H1 (cell line): Measurements from ENCODE around the gene BCL2. TPM values are rescaled to one million over a fixed set of nuclear protein-coding genes. Genes with fewer than 3 reads are reported as not detected.

Experiments
- CTCF ChIA-PET: fragments of 300-600 bp; sonication (Branson Sonifier 250); formaldehyde crosslinking; loops from one replicate; lab custom pipeline; 2021; ENCODE audit not compliant: partially characterized antibody; lab: Charles Lee
- POLR2A ChIA-PET: fragments of 300-600 bp; sonication (Branson Sonifier 250); formaldehyde crosslinking; loops from one replicate; lab custom pipeline; 2021; ENCODE audit warnings: inconsistent platforms; ENCODE audit not compliant: partially characterized antibody; lab: Charles Lee
- DNase-seq, 2 experiments: peaks; one replicate each; pipeline versions ENCODE4 v3.0.0 to v3.0.0-alpha.2; 2010 to 2022; ENCODE audit warnings: low spot score in 2 of 2, low read depth in 1 of 2, mixed read lengths in 1 of 2
- FAIRE-seq: peaks from 2 replicates; lab custom pipeline; 2011; peaks lifted over from hg19 to GRCh38; lab: Jason Lieb, UNC
- H2AFZ ChIP-seq: 2 replicates; pipeline ENCODE4 v1.8.1; 2012; ENCODE audit warnings: low read length, inconsistent platforms
- H2AK5ac ChIP-seq: 2 replicates; pipeline ENCODE4 v1.6.1; 2013; ENCODE audit warnings: low read depth, low read length
- H2BK120ac ChIP-seq: replicated peaks from 2 replicates; pipeline ENCODE3; 2013; ENCODE audit warnings: low read depth, low read length, inconsistent platforms
- H2BK12ac ChIP-seq: 2 replicates; pipeline ENCODE4 v1.6.1; 2013; ENCODE audit warnings: low read depth, low read length
- H2BK15ac ChIP-seq: 2 replicates; pipeline ENCODE4 v1.6.1; 2013; ENCODE audit warnings: low read length
- H2BK20ac ChIP-seq: 2 replicates; pipeline ENCODE4 v1.6.1; 2013; ENCODE audit warnings: low read length
- H2BK5ac ChIP-seq: 2 replicates; pipeline ENCODE4 v1.6.1; 2013; ENCODE audit warnings: low read depth, low read length
- H3K14ac ChIP-seq: 2 replicates; pipeline ENCODE4 v1.6.1; 2013; ENCODE audit warnings: inconsistent platforms; ENCODE audit not compliant: insufficient read length
- H3K18ac ChIP-seq: 2 replicates; pipeline ENCODE4 v1.6.1; 2013; ENCODE audit warnings: low read length; ENCODE audit errors: extremely low read depth
- H3K23ac ChIP-seq: 2 replicates; pipeline ENCODE4 v1.6.1; 2013; ENCODE audit warnings: inconsistent platforms; ENCODE audit not compliant: insufficient read length
- H3K23me2 ChIP-seq: 2 replicates; pipeline ENCODE4 v1.6.1; 2013; ENCODE audit warnings: low read depth, low read length
- H3K27ac ChIP-seq: 2 replicates; pipeline ENCODE4 v1.6.1; 2011; ENCODE audit warnings: low read depth, low read length, inconsistent platforms
- H3K27me3 ChIP-seq, 4 experiments: replicated peaks in 1 of 4; 1 replicate in 1 of 4; 2 replicates in 3 of 4; pipeline versions ENCODE4 v1.6.1 to v1.8.1; 2011 to 2013; ENCODE audit warnings: low read length in 3 of 4, mild to moderate bottlenecking in 3 of 4, inconsistent platforms in 2 of 4, mixed read lengths in 2 of 4, moderate library complexity in 1 of 4; ENCODE audit not compliant: control insufficient read depth in 3 of 4, insufficient read depth in 3 of 4; ENCODE audit errors: extremely low read depth in 1 of 4
- H3K36me3 ChIP-seq, 4 experiments: 2 replicates each; pipeline versions ENCODE4 v1.6.1 to v1.8.1; 2011 to 2013; ENCODE audit warnings: mild to moderate bottlenecking in 4 of 4, low read length in 3 of 4, moderate library complexity in 2 of 4, control low read depth in 1 of 4, inconsistent platforms in 1 of 4; ENCODE audit not compliant: insufficient read depth in 4 of 4, control insufficient read depth in 2 of 4
- H3K4ac ChIP-seq: replicated peaks from 2 replicates; pipeline ENCODE3; 2013; ENCODE audit warnings: low read length, low read depth, mixed read lengths, inconsistent platforms; ENCODE audit not compliant: insufficient read length
- H3K4me1 ChIP-seq, 4 experiments: replicated peaks in 1 of 4; 1 replicate in 1 of 4; 2 replicates in 3 of 4; pipeline versions ENCODE4 v1.6.1 to v1.8.1; 2011 to 2013; ENCODE audit warnings: low read length in 3 of 4, inconsistent platforms in 2 of 4, mixed read lengths in 1 of 4; ENCODE audit not compliant: insufficient read depth in 4 of 4, control insufficient read depth in 3 of 4
- H3K4me2 ChIP-seq, 2 experiments: 2 replicates each; pipeline versions ENCODE4 v1.6.1 to v1.8.1; 2011 to 2013; ENCODE audit warnings: low read depth in 2 of 2, low read length in 2 of 2, control low read depth in 1 of 2, inconsistent platforms in 1 of 2, mild to moderate bottlenecking in 1 of 2; ENCODE audit not compliant: insufficient read depth in 1 of 2
- H3K4me3 ChIP-seq, 4 experiments: fragments of 200-600, 300-600 bp in 1 of 4; sonication (generic), shearing (Covaris generic), sonication (Bioruptor Twin) in 1 of 4; 2 replicates each; pipeline versions ENCODE4 v1.5.1 to v1.8.1; 2011 to 2016; ENCODE audit warnings: low read length in 4 of 4, low read depth in 3 of 4, control low read depth in 2 of 4, inconsistent platforms in 2 of 4, mild to moderate bottlenecking in 2 of 4, mixed read lengths in 1 of 4, moderate library complexity in 1 of 4; ENCODE audit not compliant: insufficient read depth in 2 of 4; ENCODE audit errors: extremely low read depth in 1 of 4
- H3K56ac ChIP-seq: replicated peaks from 2 replicates; pipeline ENCODE3; 2013; ENCODE audit warnings: low read depth, mild to moderate bottlenecking, mixed read lengths, low read length, inconsistent platforms; ENCODE audit not compliant: insufficient read length
- H3K79me1 ChIP-seq: 2 replicates; pipeline ENCODE4 v1.6.1; 2013; ENCODE audit warnings: low read depth, low read length, control low read depth
- H3K79me2 ChIP-seq, 2 experiments: 2 replicates each; pipeline versions ENCODE4 v1.6.1 to v1.8.1; 2012 to 2013; ENCODE audit warnings: low read length in 2 of 2, mild to moderate bottlenecking in 2 of 2, inconsistent platforms in 1 of 2; ENCODE audit not compliant: insufficient read depth in 2 of 2, control insufficient read depth in 1 of 2
- H3K9ac ChIP-seq, 4 experiments: replicated peaks in 1 of 4; 1 replicate in 1 of 4; 2 replicates in 3 of 4; pipeline versions ENCODE4 v1.6.1 to v1.8.1; 2011 to 2013; ENCODE audit warnings: low read depth in 3 of 4, low read length in 3 of 4, control low read depth in 2 of 4, mild to moderate bottlenecking in 2 of 4, moderate library complexity in 2 of 4, inconsistent platforms in 1 of 4; ENCODE audit errors: extremely low read depth in 1 of 4
- H3K9me3 ChIP-seq, 2 experiments: 2 replicates each; pipeline versions ENCODE4 v1.6.1 to v1.8.1; 2012 to 2013; ENCODE audit warnings: mild to moderate bottlenecking in 2 of 2, moderate library complexity in 2 of 2, control low read depth in 1 of 2, inconsistent platforms in 1 of 2, low read depth in 1 of 2, low read length in 1 of 2, mixed read lengths in 1 of 2; ENCODE audit not compliant: insufficient read depth in 2 of 2
- H4K20me1 ChIP-seq, 2 experiments: replicated peaks in 1 of 2; 2 replicates each; pipeline versions ENCODE3 to v1.8.1; 2011 to 2013; ENCODE audit warnings: inconsistent platforms in 2 of 2, low read length in 2 of 2, mild to moderate bottlenecking in 1 of 2; ENCODE audit not compliant: insufficient read depth in 2 of 2, control insufficient read depth in 1 of 2
- H4K5ac ChIP-seq: 2 replicates; pipeline ENCODE4 v1.6.1; 2013; ENCODE audit warnings: low read length, low read depth, mixed read lengths, inconsistent platforms; ENCODE audit not compliant: insufficient read length
- H4K8ac ChIP-seq: 2 replicates; pipeline ENCODE4 v1.8.0; 2013; ENCODE audit warnings: mild to moderate bottlenecking, moderate library complexity, low read length, inconsistent platforms; ENCODE audit not compliant: insufficient read depth; ENCODE audit errors: extremely low read depth
- H4K91ac ChIP-seq: replicated peaks from 2 replicates; pipeline ENCODE3; 2013; ENCODE audit warnings: low read length, mixed read lengths, inconsistent platforms; ENCODE audit not compliant: insufficient read length
- CBX5 ChIP-seq: fragments of 300-800, 300-1000 bp; sonication (generic); IDR thresholded peaks from 2 replicates; pipeline ENCODE4 v1.7.1; 2016; ENCODE audit warnings: antibody characterized with exemption, low read length, low read depth
- CREB1 ChIP-seq: IDR thresholded peaks from 2 replicates; pipeline ENCODE4 v1.6.1; 2012; ENCODE audit warnings: inconsistent platforms
- FOSL1 ChIP-seq: IDR thresholded peaks from 2 replicates; pipeline ENCODE4 v1.6.1; 2011; ENCODE audit warnings: mild to moderate bottlenecking, low read depth, low read length, moderate library complexity; ENCODE audit not compliant: insufficient read depth
- GTF2F1 ChIP-seq: IDR thresholded peaks from 2 replicates; pipeline ENCODE4 v1.6.1; 2012; ENCODE audit warnings: low read depth, low read length, improper control_type of control experiment, borderline replicate concordance
- MAFK ChIP-seq: IDR thresholded peaks from 2 replicates; pipeline ENCODE4 v1.6.1; 2012; ENCODE audit warnings: low read depth, mild to moderate bottlenecking, improper control_type of control experiment, low read length
- RXRA ChIP-seq: IDR thresholded peaks from 2 replicates; pipeline ENCODE4 v1.6.1; 2011; ENCODE audit warnings: low read depth, mild to moderate bottlenecking, low read length, moderate library complexity; ENCODE audit not compliant: insufficient read depth
- SIRT6 ChIP-seq: IDR thresholded peaks from one replicate; pipeline ENCODE4 v1.7.1; 2012; ENCODE audit warnings: low read length, inconsistent platforms
- TCF12 ChIP-seq: IDR thresholded peaks from 2 replicates; pipeline ENCODE4 v1.6.1; 2011; ENCODE audit warnings: low read depth, mild to moderate bottlenecking, low read length
- WGBS, 2 experiments: shearing (Covaris generic) in 1 of 2; methylation state at CpG; one replicate each; pipeline versions ENCODE4 v1.1.6 to v1.1.7; 2013 to 2015; ENCODE audit warnings: low lambda C conversion rate in 2 of 2, mixed read lengths in 2 of 2, inconsistent platforms in 1 of 2, low coverage in 1 of 2, missing lambda C conversion rate in 1 of 2; ENCODE audit not compliant: insufficient replicate concordance in 2 of 2, insufficient coverage in 1 of 2, insufficient read length in 1 of 2; ENCODE audit errors: extremely low coverage in 1 of 2, missing lambda C conversion rate in 1 of 2; 5-methylcytosine and 5-hydroxymethylcytosine counted together
- polyA plus RNA-seq, 7 experiments: library from polyadenylated mRNA; depleted of rRNA in 3 of 7; stranded (reverse) in 5 of 7; unstranded in 2 of 7; fragments of >200 nt in 5 of 7; fragments of 200-250 nt in 2 of 7; gene quantifications; 1 replicate in 5 of 7; 2 replicates in 1 of 7; 4 replicates in 1 of 7; pipeline versions ENCODE4 v1.2.1 to v1.2.3, GENCODE V29; 2011 to 2013; ENCODE audit warnings: missing spikeins in 2 of 7, mixed read lengths in 2 of 7
- total RNA-seq: library from RNA; stranded (reverse); fragmentation: NEBNext Ultra II Directional; extraction: Animal tissue kit (Norgen Biotek cat#: 25700); gene quantifications from 2 replicates; pipeline ENCODE4 v1.2.1, GENCODE V29; 2021

Gene BCL2
- total and polyA plus RNA-seq, 2 of the 8 experiments (the other 6 are each of a cell fraction or from before 2014, with no cell fraction given) = 0.59 to 4.5 TPM

- H3K14ac ChIP-seq = no peak overlapping the region
- no peak overlapping the region for H2BK20ac ChIP-seq
- FAIRE-seq (no peak), DNase-seq (no peak)
- H2AK5ac ChIP-seq = no peak overlapping the region
- no peak overlapping the region for H4K5ac ChIP-seq
- H2BK15ac ChIP-seq = no peak overlapping the region
- WGBS, 2 experiments = 93% methylated on average over 11 of the region's 11 CpGs; no CpG with 5 or more reads in 1 of the 2 experiments
- peaks cover 6% of the 10 kb centered on the region; the same call in 1 of the 2 replicates for H3K23me2 ChIP-seq
- H3K4me2 ChIP-seq = no peak overlapping the region
- no peak overlapping the region for H3K56ac ChIP-seq
- H3K9me3 ChIP-seq = no peaks in the 10 kb centered on the region
- no peak overlapping the region for H3K23ac ChIP-seq
- peaks cover 0 to 3% (median 0%) of the 10 kb centered on the region in 4 experiments; a peak in 1 of 8 replicates for H3K36me3 ChIP-seq
- CTCF ChIA-PET = interaction anchor here (0.7 to 8.9 kb wide), 11 partner anchors 9 to 302 kb away, joined by 3 to 96 read pairs (median 4); no protein-coding TSS in a partner anchor
- no peaks in the 10 kb centered on the region for H3K79me2 ChIP-seq
- no peak overlapping the region for H3K4me3 ChIP-seq
- no peak overlapping the region for H4K91ac ChIP-seq
- POLR2A ChIA-PET = interaction anchor here (0.8 kb wide), 1 partner anchor 15 kb away, joined by 3 read pairs; no protein-coding TSS in a partner anchor
- H3K27ac ChIP-seq = no peak overlapping the region
- no peak overlapping the region for H2AFZ ChIP-seq
- no peak overlapping the region for H4K8ac ChIP-seq
- H3K27me3 ChIP-seq = peaks cover 0 to 16% (median 8%) of the 10 kb centered on the region in 4 experiments; a peak in 5 of 7 replicates
- H3K9ac ChIP-seq = no peak overlapping the region
- no peaks in the 10 kb centered on the region for H3K79me1 ChIP-seq
- H3K18ac ChIP-seq = no peak overlapping the region
- H3K4ac ChIP-seq = no peak overlapping the region
- no peak overlapping the region for H2BK5ac ChIP-seq
- H3K4me1 ChIP-seq = peaks cover 4 to 10% (median 7%) of the 10 kb centered on the region in 4 experiments; a peak in 4 of 7 replicates
- H4K20me1 ChIP-seq = no peaks in the 10 kb centered on the region
- TF ChIP-seq MAFK = no peak
- no peak for TF ChIP-seq FOSL1
- no peak for TF ChIP-seq GTF2F1
- TF ChIP-seq CBX5 = no peak
- TF ChIP-seq SIRT6 = no peak
- no peak for TF ChIP-seq RXRA
- no peak for TF ChIP-seq TCF12
- no peak for TF ChIP-seq CREB1
- no peak overlapping the region for H2BK120ac ChIP-seq
- H2BK12ac ChIP-seq = no peak overlapping the region
Observed at GRCh38 chr18:63325086-63325686, 5.6 kb upstream of the BCL2 start.
